ENCODE results near the gene ZNF496.

- TF ChIP-seq CTCF (IDR thresholded peaks at IDR 0.05), result no peak
- no peak for TF ChIP-seq POLR2A (IDR thresholded peaks at IDR 0.05)
These were observed 50.6 kb downstream of the ZNF496 start for GRCh38 chr1:247281001-247281574.
